ENCODE results near the gene GBA2. TPM values are rescaled to one million over a fixed set of nuclear protein-coding genes. Genes with fewer than 3 reads are reported as not detected.

GBA2 gene
- polyA plus RNA-seq, 1 of the 3 experiments (the other 2 are of a cell fraction) = 71.5 TPM

GRCh38 chr9:35690614-35691333 lies 58.3 kb downstream of the GBA2 start (continued):
- TF ChIP-seq IRF3 (IDR thresholded peaks at IDR 0.05; ENCODE audit: low read depth, low read length) (no peak), SIN3A (IDR thresholded peaks at IDR 0.05; ENCODE audit: borderline replicate concordance, low read depth, low read length) (no peak)

GRCh38 chr9:35690294-35690613 lies 58.8 kb downstream of the GBA2 start:
- Histone ChIP-seq H3K27ac (ENCODE audit: low read depth in 2 of 2, low read length in 1 of 2) (peak overlapping the region; percentile 93 to 96), H3K9ac (peak overlapping the region; percentile 95), H3K9me3 (no peaks in the 10 kb centered on the region), H3K4me2 (peak overlapping the region; percentile 91), H3F3A (replicated peaks; ENCODE audit: insufficient read depth) (peaks cover 53% of the 10 kb centered on the region), H4K20me1 (ENCODE audit: insufficient read depth) (peaks cover 39% of the 10 kb centered on the region), H3K4me1 (ENCODE audit: control insufficient read depth in 1 of 2, insufficient read depth in 2 of 2, low read depth in 1 of 2, low read length in 1 of 2) (peaks cover 19 to 34% of the 10 kb centered on the region in 2 experiments; a peak in 3 of 4 replicates), H2AFZ (ENCODE audit: low read depth) (no peak overlapping the region), H3K9me2 (no peaks in the 10 kb centered on the region), H3K4me3 (ENCODE audit: low read depth in 2 of 2, low read length in 1 of 2) (peak overlapping the region; percentile 62 to 73), H3K27me3 (ENCODE audit: insufficient read depth) (no peaks in the 10 kb centered on the region), H3K79me2 (ENCODE audit: insufficient read depth) (peaks cover 47% of the 10 kb centered on the region), H3K36me3 (replicated peaks in 1 of 2; ENCODE audit: control insufficient read depth in 1 of 2, insufficient read depth in 2 of 2, low read length in 1 of 2) (peaks cover 8 to 10% of the 10 kb centered on the region in 2 experiments)
- ChIA-PET CTCF (interaction anchor here (0.8 to 2.7 kb wide), 6 partner anchors 15 to 43 kb away, joined by 3 to 21 read pairs (median 3); partner anchors contain the start of genes CCDC107 and RMRP), POLR2A (interaction anchor here (0.6 to 1.7 kb wide), 5 partner anchors 10 to 271 kb away, joined by 4 to 10 read pairs (median 5); partner anchors contain the start of genes CREB3 and TLN1)
- TF ChIP-seq ELF1 (IDR thresholded peaks at IDR 0.05) = no peak
- no peak for TF ChIP-seq TAF1 (IDR thresholded peaks at IDR 0.05; ENCODE audit: borderline replicate concordance, low read depth, low read length)
- TF ChIP-seq SMC3 (IDR thresholded peaks at IDR 0.05; ENCODE audit: low read depth, low read length) = no peak
- no peak for TF ChIP-seq RCOR1 (IDR thresholded peaks at IDR 0.05; ENCODE audit: low read length)
- TF ChIP-seq PBX3 (IDR thresholded peaks at IDR 0.05) = no peak
- TF ChIP-seq POLR2AphosphoS5 (IDR thresholded peaks at IDR 0.05; ENCODE audit: low read depth, low read length) = no peak
- TF ChIP-seq EP300 (IDR thresholded peaks at IDR 0.05; ENCODE audit: borderline replicate concordance in 1 of 2, low read depth in 1 of 2, low read length in 1 of 2) = no peak
- no peak for TF ChIP-seq REST (IDR thresholded peaks at IDR 0.05; ENCODE audit: low read depth, low read length)
- no peak for TF ChIP-seq IRF3 (IDR thresholded peaks at IDR 0.05; ENCODE audit: low read depth, low read length)
- no peak for TF ChIP-seq NFIC (IDR thresholded peaks at IDR 0.05; ENCODE audit: borderline replicate concordance)
- TF ChIP-seq CHD2 (IDR thresholded peaks at IDR 0.05; ENCODE audit: low read length, partially characterized antibody) = no peak
- TF ChIP-seq USF2 (IDR thresholded peaks at IDR 0.05; ENCODE audit: borderline replicate concordance, low read depth, low read length) = no peak
- no peak for TF ChIP-seq GABPA (IDR thresholded peaks at IDR 0.05; ENCODE audit: low read depth)
- no peak for TF ChIP-seq FOXJ3 (CRISPR knock-in tag; IDR thresholded peaks at IDR 0.05)
- TF ChIP-seq MXI1 (IDR thresholded peaks at IDR 0.05; ENCODE audit: low read depth, low read length) = no peak
- TF ChIP-seq FOSL2 (IDR thresholded peaks at IDR 0.05; ENCODE audit: borderline replicate concordance, low read depth) = no peak
- TF ChIP-seq FOXM1 (IDR thresholded peaks at IDR 0.05; ENCODE audit: low read depth) = no peak
- no peak for TF ChIP-seq ZBTB33 (IDR thresholded peaks at IDR 0.05; ENCODE audit: borderline replicate concordance, low read depth)
- WGBS (ENCODE audit: low lambda C conversion rate) = 2% methylated on average over 15 of the region's 21 CpGs
- DNase-seq = no peak

All from SK-N-SH (cell line).